ENCODE data around the gene TRPV4. TPM values are rescaled to one million over a fixed set of nuclear protein-coding genes. Genes with fewer than 3 reads are reported as not detected.

TRPV4 gene
- total RNA-seq, 1 donor from 2014 or later, result 2.1 TPM

DNA sequence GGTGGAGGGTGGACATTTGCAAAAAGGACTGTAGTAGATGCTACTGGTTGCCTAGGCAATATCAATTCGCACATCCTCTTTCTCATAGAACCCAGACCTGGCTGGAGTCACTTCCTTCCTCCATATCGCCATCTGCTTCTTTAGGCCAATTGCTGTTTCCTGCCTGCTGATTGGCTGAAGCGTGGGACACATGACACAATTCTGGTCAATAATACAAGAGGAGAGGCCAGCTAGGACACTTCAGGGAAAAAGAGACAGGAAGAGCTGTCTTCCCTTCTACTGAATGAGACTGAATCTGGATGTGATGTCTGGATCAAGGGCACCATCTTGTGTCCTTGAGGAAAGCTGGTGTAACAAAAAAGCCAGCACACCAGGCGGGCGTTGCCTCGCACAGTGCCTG is 53.8 kb downstream of the TRPV4 start:
- Mint-ChIP-seq H3K27me3 (no peaks in the 10 kb centered on the region), H3K4me1 (ENCODE audit: unreplicated experiment) (peaks cover 9% of the 10 kb centered on the region), H3K36me3 (no peaks in the 10 kb centered on the region), H3K4me3 (no peak overlapping the region), H3K27ac (no peak overlapping the region), H3K9me3 (no peaks in the 10 kb centered on the region)
- TF ChIP-seq CTCF (conservative IDR thresholded peaks at IDR 0.05), result peak; percentile 28
- no peak for DNase-seq (ENCODE audit: extremely low spot score, unreplicated experiment)

DNA sequence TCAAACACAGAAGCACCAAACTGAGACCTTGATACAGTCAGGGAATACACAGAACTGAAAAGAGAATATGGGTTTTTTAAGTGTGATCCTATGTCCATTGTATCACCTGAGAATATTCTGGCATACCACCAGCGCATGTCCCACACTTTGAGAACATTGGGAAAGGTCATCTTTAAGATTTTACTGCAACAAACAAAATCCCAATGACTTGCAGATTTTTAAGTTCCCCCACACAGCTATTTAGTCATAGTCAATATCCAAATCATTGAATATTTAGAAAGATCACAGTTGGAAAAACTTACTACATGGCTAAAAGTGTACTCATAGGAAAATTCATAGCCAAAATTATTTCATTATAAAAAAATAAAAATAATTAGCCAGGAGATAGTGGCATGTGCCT is 54.5 kb downstream of the TRPV4 start:
- Mint-ChIP-seq H3K27ac (no peak overlapping the region), H3K4me3 (no peak overlapping the region), H3K36me3 (no peaks in the 10 kb centered on the region), H3K4me1 (ENCODE audit: unreplicated experiment) (peaks cover 9% of the 10 kb centered on the region), H3K9me3 (no peaks in the 10 kb centered on the region), H3K27me3 (no peaks in the 10 kb centered on the region)
- no peak for TF ChIP-seq CTCF (conservative IDR thresholded peaks at IDR 0.05)
- DNase-seq (ENCODE audit: extremely low spot score, unreplicated experiment), result no peak

- Mint-ChIP-seq H3K36me3 (no peaks in the 10 kb centered on the region), H3K9me3 (no peaks in the 10 kb centered on the region), H3K27me3 (peaks cover 3% of the 10 kb centered on the region), H3K4me3 (no peak overlapping the region), H3K27ac (peak overlapping the region; percentile 5), H3K4me1 (ENCODE audit: unreplicated experiment) (peaks cover 5% of the 10 kb centered on the region)
- DNase-seq (ENCODE audit: extremely low spot score, unreplicated experiment), result no peak
- no peak for TF ChIP-seq CTCF (conservative IDR thresholded peaks at IDR 0.05)
Observed at GRCh38 chr12:109777544-109777943, 55.7 kb downstream of the TRPV4 start.

DNA sequence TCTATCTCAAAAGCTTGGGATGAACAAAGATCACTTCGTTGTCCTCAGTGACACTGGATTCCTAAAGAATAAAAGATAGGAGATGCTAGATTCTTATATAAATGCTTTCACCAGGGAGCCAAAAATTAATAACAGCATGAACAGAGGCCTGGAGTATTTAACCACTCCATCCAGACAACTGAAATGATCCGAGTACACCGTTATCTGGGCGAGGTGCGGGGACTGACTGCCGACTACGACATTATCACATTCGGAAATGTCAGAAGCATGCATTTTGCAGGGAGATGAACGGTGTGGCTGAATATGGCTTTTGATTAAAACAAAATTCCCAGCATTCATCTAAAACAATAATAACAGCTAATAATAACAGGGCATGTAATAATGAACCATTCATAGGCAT is 56.6 kb downstream of the TRPV4 start:
- Mint-ChIP-seq H3K27me3 (peaks cover 3% of the 10 kb centered on the region), H3K27ac (no peak overlapping the region), H3K9me3 (no peaks in the 10 kb centered on the region), H3K36me3 (no peaks in the 10 kb centered on the region), H3K4me1 (ENCODE audit: unreplicated experiment) (peaks cover 5% of the 10 kb centered on the region), H3K4me3 (no peak overlapping the region)
- TF ChIP-seq CTCF (conservative IDR thresholded peaks at IDR 0.05), result no peak
- DNase-seq (ENCODE audit: extremely low spot score, unreplicated experiment), result no peak

GRCh38 chr12:109775172-109775881 is 57.9 kb downstream of the TRPV4 start:
- no peaks in the 10 kb centered on the region for H3K9me3 Mint-ChIP-seq
- no peak overlapping the region for H3K27ac Mint-ChIP-seq
- peak; percentile 92 for TF ChIP-seq CTCF (conservative IDR thresholded peaks at IDR 0.05)
- no peak for DNase-seq (ENCODE audit: extremely low spot score, unreplicated experiment)
- H3K4me1 Mint-ChIP-seq (ENCODE audit: unreplicated experiment), result peaks cover 5% of the 10 kb centered on the region
- no peaks in the 10 kb centered on the region for H3K36me3 Mint-ChIP-seq
- H3K27me3 Mint-ChIP-seq, result peaks cover 3% of the 10 kb centered on the region
- H3K4me3 Mint-ChIP-seq, result no peak overlapping the region
